HG03575 (cell line): Measurements from ENCODE around the gene SLC2A4RG.
"Not testable (repeated sequence)": the region's sequence is repeated elsewhere in the genome, so short reads cannot be mapped to it uniquely, and the experiment has no call there.

Experiments used
- ATAC-seq: cut with Tn5 transposase; IDR thresholded peaks from one replicate; pipeline ENCODE4 v1.9.1; 2021; ENCODE audit not compliant: unreplicated experiment, insufficient number of reproducible peaks, low FRiP score; ENCODE audit errors: extremely low read depth

Gene SLC2A4RG

GRCh38 chr20:63767886-63768285, 28.3 kb downstream of the SLC2A4RG start:
- no peak for ATAC-seq

DNA sequence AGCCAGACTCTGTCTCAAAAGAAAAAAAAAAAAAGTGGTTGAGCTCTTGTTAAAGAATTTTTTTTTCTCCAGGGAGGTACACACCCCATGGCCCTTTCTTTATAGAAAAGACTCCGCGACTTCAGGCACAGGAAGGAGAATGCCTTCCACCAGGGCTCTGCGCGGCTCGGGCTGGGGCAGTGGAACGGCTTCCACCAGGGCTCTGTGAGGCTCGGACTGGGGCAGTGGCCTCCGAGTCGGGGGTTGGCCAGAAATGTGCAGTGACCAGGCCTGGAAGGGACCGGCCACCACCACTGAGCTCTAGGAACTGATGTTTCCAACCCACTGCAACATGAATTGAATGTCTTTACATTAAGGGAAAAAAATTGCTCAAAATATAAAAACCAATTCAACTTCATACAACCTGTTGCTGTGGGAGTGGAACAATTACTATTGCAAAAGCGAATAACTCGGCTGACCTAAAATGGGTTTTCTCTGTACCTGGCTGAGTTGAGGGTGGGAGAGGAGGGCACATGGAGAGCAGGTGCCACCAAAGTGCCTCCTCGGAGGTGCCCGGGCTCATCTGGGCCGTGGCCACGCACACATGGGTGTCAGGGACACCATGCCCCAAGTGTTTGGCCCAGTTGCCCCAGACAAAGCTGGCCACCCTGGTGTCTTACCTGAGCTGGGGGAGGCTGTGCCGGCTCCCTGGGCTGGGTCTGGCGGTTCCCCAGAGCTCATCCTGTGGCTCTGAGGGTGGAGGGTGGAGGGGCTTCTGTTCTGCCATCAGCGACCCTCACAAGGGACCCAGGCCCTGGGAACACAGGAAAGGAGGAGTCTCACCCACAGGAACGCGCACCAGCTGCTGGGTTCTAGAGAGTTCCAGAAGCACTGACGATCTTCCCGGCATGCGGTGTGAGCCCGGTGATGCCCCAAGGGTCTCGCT, 29.3 kb downstream of the SLC2A4RG start:
- ATAC-seq, result no peak

DNA sequence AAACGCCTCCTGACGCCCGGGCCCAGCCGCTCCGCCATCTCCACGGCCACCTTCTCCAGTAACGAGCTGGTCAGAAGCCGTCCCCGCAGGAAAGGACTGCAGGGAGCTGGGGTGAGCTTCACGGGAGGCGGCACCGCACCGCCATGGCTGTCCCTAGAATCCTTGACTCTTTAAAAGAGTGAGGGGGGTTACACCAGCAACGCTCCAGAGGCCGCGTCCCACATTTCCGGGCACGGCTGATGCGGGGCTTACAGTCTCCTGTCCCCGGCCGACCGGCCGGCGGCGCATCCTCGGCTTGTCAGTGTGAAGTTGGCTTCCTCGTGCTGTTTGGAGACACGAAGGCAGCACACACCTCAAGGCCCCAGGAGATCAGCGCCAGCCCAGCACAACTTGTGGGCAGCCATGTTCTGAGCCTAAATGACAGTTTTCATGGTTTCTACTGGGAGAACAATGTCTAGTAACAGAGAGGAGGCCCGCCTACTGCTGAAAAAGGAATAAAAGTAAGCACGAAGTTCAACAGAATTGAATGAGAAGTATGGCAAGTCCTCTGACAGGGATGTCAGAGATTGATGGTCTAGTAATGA, 30.4 kb downstream of the SLC2A4RG start:
- no peak for ATAC-seq

DNA sequence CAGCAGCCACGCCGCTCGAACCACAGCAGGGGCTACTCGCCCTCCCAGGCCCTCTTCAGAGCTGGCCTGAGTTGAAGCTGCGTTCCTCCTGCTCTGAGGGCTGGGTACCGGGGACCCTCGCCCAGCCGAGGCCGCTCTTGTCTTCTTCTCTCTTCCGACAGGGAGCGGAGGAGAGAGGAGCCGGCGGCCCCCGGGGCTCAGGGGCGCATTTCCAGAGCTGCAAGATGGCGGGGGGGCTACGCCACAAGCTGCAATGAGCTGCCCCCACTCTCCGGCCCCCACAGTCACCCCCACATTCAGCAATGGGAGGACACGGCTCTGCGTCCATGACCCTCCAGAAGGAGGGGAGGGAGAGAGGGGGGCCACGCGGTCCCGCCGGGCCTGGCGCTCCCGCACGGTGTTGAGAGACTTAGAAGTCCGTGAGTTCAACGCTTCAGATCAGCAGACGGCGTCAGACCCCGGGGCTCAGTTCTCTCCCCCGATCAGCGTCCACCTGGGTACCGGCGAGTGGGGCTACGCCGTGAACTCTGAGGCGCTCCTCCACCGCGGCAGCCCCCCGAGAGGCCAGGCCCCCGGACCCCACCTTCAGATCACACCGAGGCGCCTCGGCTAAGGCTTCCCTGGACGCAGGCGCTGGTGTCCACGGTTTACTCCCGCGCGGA, 31.6 kb downstream of the SLC2A4RG start:
- no peak for ATAC-seq

- ATAC-seq, result no peak
These were observed 33.4 kb downstream of the SLC2A4RG start for GRCh38 chr20:63772781-63773518.

- ATAC-seq, result no peak
These were observed 34.1 kb downstream of the SLC2A4RG start for GRCh38 chr20:63773571-63774241.

GRCh38 chr20:63774306-63774705, 34.7 kb downstream of the SLC2A4RG start:
- no peak for ATAC-seq

- no peak for ATAC-seq
These were observed 35.8 kb downstream of the SLC2A4RG start for GRCh38 chr20:63775096-63775978.

DNA sequence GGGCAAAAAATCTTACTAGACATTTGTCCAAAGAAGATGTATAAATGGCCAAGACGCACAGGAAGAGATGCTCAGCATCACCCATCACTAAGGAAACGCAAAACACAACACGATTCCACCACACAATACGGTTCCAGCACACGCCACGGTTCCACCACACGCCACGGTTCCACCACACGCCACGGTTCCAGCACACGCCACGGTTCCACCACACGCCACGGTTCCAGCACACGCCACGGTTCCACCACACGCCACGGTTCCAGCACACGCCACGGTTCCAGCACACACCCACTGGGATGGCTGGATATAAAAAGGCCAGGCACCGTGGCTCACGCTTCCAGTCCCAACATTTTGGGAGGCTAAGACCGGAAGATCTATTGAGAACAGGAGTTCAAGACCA, 37.3 kb downstream of the SLC2A4RG start:
- not testable (repeated sequence) for ATAC-seq

GRCh38 chr20:63777614-63778013, 38.0 kb downstream of the SLC2A4RG start:
- no peak for ATAC-seq

DNA sequence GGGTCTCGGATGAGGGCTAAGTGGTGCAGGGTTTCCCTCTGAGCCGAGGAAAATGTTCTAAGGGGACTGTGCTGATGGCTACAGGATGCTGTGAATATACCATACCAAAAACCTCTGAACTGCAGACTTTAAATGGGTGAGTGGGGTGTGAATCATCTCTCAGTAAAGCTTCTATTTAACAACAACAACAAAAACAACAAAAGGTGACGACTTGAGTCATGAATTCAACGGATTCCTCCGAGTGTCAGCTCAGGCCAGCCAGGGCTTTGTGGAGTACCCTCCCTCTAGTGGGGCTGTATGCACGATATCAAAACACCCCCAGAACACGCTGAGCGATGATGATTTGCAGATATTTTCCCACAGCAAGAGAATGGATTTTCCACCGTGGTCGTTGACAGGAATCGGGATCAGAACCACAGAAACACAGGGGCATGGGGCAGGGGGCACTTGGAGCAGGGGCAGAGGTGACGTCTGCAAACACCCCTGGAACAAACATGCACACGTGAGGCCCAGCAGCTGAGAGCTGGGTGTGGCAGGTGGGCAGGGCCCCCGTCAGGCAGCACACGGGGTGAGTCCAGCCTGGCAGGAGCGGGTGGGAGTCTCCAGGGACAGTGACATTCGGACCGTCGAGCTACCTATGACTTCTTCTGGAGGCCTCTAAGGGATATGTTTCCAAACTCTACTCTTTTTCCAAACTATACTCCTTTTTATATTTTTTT, 38.6 kb downstream of the SLC2A4RG start:
- ATAC-seq, result no peak

DNA sequence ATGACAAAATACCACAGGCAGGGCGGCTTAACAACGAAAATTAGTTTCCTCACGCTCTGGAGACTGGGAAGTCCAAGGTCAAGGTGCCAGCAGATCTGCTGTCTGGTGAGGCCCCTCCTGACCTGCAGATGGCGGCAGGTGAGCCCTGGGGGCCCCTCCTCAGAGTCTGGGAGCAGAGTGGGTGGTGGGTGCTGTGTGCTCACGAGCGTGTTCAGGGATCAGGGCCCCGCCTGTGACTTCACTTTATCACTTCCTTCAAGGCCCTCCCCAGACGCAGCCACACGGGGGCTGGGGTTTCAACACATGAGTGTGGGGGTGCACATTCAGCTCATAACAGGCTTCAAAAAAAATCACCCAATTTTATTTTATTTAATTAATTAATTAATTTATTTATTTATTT, 39.3 kb downstream of the SLC2A4RG start:
- no peak for ATAC-seq

DNA sequence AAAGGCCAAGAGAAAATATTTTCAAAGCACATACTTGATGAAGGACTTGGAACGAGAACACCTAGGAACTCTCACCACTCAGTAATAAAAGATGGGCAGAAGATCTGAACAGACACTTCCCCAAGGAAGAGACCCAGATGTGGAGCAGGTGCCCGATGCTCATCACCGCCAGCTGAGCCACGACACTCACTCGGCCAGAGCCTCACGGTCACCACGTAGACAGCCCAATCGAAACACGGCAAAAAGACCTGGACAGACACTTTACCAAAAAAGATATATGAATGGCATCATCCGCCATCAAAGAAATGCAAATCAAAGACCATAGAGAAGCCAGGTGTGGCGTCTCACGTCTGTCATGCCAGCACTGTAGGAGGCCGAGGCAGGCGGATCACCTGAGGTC, 41.6 kb downstream of the SLC2A4RG start:
- ATAC-seq, result no peak

- ATAC-seq, result no peak
These were observed 42.5 kb downstream of the SLC2A4RG start for GRCh38 chr20:63782051-63782471.

DNA sequence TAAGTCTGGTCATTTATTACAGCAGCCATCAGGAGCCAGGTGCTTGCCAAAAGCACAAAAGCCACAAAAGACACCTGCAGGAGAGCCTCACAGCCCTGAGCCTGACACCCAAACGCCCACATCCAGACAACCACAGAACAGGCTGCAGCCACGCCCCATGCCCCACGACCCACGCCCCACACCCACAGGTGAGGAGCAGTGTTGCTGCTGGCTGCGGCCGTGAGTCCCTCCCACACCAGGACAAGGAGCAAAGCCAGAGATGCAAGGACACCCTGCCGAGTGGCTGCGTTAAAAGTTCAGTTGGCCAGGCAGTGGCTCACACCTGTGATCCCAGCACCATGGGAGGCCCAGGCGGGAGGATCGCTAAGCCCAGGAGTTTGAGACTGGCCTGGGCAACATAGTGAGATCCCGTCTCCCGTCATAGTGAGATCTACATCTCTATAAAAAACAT, 43.0 kb downstream of the SLC2A4RG start:
- ATAC-seq, result no peak

GRCh38 chr20:63783970-63784369, 44.4 kb downstream of the SLC2A4RG start:
- no peak for ATAC-seq

DNA sequence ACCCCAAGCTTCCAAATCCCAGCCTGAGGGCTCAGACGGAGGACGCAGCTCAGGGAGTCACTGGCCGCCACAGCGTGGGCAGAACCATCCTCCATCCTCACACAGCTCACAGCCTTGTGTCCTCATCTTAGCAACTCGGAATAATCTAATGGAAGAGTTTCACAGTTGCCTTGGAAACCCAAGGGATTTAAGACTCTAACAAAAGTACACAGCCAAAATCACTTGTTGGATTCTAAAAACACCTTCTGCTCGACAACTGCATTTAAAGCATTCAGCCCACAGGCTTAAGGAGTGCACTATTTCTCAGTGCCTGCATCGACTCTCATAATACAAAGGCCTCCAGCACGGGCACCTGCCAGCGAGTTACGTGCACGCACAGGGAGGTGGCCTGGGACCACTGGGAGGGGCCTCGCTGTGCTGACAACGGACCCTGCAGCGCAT, 46.1 kb downstream of the SLC2A4RG start:
- no peak for ATAC-seq
